Lower leg skin (tissue), 4 donors: Measurements from ENCODE around the gene ZSCAN21. TPM values are rescaled to one million over a fixed set of nuclear protein-coding genes. Genes with fewer than 3 reads are reported as not detected.

ENCODE experiments used
- DNase-seq, 2 donors: peaks; one replicate each; pipeline ENCODE4 v3.0.0-alpha.2; 2019; ENCODE audit warnings: low spot score in 2 of 2
- H3K4me3 ChIP-seq: fragments of 200-600 bp; sonication (generic); 2 replicates; pipeline ENCODE4 v1.5.1; 2017; ENCODE audit warnings: mild to moderate bottlenecking, low read depth; ENCODE audit not compliant: poor library complexity, severe bottlenecking
- POLR2A ChIP-seq, 2 donors: fragments of 450-650 bp; IDR thresholded peaks; one replicate each; pipeline ENCODE4 v1.6.1; 2016 to 2017; ENCODE audit warnings: antibody characterized with exemption in 2 of 2, mild to moderate bottlenecking in 1 of 2, moderate library complexity in 1 of 2
- WGBS, 2 donors: methylation state at CpG; one replicate each; pipeline ENCODE4 v1.1.5; 2018; 5-methylcytosine and 5-hydroxymethylcytosine counted together
- intact Hi-C: fragments of 100-400 bp; cut with DNase I; formaldehyde crosslinking; loops from one replicate; pipeline ENCODE4 v1.15.0; 2023; ENCODE audit warnings: low total_unique reads
- total RNA-seq, 4 donors: library from RNA; depleted of rRNA; stranded (reverse); fragments of >200 nt; gene quantifications; one replicate each; pipeline ENCODE4 v1.1.0, GENCODE V29; 2016
- TF ChIP-seq, protein P1 (sequence below), 3 donors: fragments of 450-650 bp; IDR thresholded peaks; one replicate each; pipeline ENCODE4 v1.5.1; 2016; ENCODE audit warnings: antibody characterized with exemption in 3 of 3, mild to moderate bottlenecking in 3 of 3, moderate library complexity in 2 of 3

The ZSCAN21 gene
- total RNA-seq, 4 donors from 2014 or later, result 13.2 to 25.5 (median 21.4) TPM

DNA sequence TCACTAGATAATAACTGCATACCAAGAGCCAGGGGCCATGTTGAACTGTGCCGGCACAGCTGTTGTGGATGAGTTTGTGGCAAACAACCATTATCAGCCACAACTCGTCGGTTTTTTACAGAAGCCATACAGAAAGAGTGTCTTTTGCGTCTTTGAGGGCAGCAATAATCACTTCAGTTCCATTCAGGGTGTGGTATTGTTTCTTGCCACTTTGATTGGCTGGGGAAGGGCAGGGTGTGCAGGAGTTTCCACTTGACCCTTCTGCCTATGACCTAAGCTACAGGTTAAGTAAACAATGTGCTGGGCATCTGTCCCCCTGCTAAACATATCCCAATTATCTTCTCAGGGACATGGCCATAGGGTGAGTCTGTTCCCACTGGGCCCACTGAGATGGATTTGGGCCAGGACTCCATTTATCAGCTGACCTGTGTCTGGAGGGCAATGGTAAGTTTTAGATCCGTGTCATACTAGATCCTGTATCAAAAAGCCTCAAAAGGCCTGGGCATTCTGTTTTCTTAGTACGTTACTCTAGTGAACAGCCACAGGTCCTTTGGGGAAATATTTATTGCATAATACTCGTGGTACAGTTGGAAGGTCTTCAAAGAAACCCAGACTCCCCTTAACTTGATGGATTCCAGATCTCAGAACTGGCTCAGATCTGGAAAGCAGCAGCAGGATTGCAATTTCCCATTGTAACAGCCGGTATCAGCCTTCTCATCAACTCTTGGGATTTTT, 16.0 kb downstream of the ZSCAN21 start:
- intact Hi-C loops, result no loop called here
- TF ChIP-seq, protein P1, sequence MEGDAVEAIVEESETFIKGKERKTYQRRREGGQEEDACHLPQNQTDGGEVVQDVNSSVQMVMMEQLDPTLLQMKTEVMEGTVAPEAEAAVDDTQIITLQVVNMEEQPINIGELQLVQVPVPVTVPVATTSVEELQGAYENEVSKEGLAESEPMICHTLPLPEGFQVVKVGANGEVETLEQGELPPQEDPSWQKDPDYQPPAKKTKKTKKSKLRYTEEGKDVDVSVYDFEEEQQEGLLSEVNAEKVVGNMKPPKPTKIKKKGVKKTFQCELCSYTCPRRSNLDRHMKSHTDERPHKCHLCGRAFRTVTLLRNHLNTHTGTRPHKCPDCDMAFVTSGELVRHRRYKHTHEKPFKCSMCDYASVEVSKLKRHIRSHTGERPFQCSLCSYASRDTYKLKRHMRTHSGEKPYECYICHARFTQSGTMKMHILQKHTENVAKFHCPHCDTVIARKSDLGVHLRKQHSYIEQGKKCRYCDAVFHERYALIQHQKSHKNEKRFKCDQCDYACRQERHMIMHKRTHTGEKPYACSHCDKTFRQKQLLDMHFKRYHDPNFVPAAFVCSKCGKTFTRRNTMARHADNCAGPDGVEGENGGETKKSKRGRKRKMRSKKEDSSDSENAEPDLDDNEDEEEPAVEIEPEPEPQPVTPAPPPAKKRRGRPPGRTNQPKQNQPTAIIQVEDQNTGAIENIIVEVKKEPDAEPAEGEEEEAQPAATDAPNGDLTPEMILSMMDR (IDR thresholded peaks at IDR 0.05), result no peak
- TF ChIP-seq POLR2A (IDR thresholded peaks at IDR 0.05), result no peak
- H3K4me3 ChIP-seq, result no peak overlapping the region
- WGBS, 2 donors, result 41 to 50% methylated on average over 8 of the region's 8 CpGs
- DNase-seq, result no peak

DNA sequence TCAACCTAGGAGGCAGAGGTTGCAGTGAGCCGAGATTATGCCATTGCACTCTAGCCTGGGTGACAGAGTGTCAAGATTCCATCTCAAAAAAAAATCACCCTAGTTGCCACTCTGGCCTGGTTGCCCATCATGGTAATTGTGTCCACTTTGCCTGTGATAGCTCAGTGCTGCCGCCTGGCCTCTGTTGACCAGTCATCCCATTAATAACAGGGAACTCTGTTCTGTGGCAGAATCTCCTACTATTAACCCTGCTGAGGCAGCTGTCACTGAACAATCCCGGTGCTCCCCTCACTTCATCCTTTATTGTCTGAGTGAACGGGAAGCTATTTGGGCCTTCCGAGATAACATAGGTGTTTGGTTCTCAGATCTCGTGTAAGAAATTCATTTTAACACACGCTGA, 17.4 kb downstream of the ZSCAN21 start:
- 90 to 96% methylated on average over 7 of the region's 7 CpGs for WGBS, 2 donors
- intact Hi-C loops, result no loop called here
- no peak for TF ChIP-seq POLR2A (IDR thresholded peaks at IDR 0.05)
- TF ChIP-seq, protein P1 (IDR thresholded peaks at IDR 0.05), result no peak
- DNase-seq, result no peak
- H3K4me3 ChIP-seq, result no peak overlapping the region

DNA sequence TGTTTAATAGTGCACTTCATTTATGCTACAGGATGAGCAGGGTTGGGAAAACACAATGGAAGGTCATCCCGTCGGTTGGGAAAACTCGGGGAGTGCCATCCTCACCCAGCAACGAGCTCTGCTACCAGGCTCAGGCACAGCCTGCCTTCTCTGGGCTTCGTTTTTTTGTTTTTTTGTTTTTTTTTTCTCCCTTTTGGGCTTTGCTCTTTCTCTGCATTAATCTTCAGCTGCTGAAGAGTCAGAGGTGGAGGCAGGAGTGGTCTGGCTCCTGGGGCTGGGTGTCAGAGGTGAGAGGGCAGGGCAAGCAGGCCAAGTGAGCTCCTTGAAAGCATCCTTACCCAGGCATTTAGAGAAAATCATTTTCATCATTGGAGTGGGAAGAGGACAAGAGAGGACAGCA, 20.4 kb downstream of the ZSCAN21 start:
- intact Hi-C loops, result no loop called here
- 97% methylated on average over 5 of the region's 5 CpGs for WGBS, 2 donors
- TF ChIP-seq, protein P1 (IDR thresholded peaks at IDR 0.05), result no peak
- TF ChIP-seq POLR2A (IDR thresholded peaks at IDR 0.05), result no peak
- no peak for DNase-seq
- no peak overlapping the region for H3K4me3 ChIP-seq

DNA sequence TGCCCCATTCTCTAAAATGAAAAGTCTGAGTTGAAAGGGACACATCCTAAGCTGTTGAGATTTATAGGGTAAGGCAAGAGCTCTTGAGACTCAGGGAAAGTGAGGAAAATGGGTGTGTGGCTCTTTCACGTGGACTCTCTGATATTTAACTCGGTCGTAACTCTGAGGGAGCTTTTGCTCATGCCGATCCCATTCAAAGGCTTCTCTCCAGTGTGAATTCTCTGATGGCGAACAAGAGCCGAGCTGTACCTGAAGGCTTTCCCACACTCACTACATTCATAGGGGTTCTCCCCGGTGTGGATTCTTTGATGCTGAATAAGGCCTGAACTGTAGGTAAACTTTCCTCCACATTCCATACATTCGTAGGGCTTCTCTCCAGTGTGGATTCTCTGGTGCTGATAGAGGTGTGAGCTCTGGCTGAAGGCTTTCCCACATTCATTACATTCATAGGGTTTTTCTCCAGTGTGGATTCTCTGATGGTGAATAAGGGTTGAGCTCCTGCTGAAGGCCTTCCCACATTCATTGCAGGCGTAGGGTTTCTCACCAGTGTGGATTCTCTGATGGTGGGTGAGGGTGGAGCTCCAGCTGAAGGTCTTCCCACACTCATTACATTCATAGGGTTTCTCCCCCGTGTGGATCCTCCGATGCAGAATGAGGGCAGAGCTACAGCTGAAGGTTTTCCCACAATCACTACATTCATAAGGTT, 21.6 kb downstream of the ZSCAN21 start:
- no peak for DNase-seq
- intact Hi-C loops, result no loop called here
- H3K4me3 ChIP-seq, result no peak overlapping the region
- TF ChIP-seq POLR2A (IDR thresholded peaks at IDR 0.05), result no peak
- TF ChIP-seq, protein P1 (IDR thresholded peaks at IDR 0.05), result no peak
- WGBS, 2 donors, result 97 to 99% methylated on average over 11 of the region's 11 CpGs

DNA sequence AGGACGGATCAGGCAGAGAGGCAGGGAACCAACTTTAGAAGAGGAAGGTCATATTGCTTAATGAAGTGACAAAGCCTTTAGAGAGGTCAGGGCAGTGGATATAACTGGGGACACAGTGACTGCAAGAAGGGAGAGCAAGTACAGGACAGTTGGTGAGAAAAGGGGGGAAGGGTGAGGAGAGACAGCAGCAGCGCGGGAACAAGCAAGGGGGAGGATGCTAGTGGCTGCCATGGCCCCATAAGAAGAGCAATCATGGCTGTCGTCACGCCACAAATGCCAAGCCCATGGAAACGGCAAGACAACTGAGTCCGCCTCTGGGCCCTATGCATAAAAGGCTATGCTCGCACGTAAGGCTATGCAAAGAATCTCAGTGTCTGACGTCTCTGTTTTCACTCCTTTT, 22.9 kb downstream of the ZSCAN21 start:
- TF ChIP-seq, protein P1 (IDR thresholded peaks at IDR 0.05), result no peak
- no peak for TF ChIP-seq POLR2A (IDR thresholded peaks at IDR 0.05)
- DNase-seq, result no peak
- H3K4me3 ChIP-seq, result no peak overlapping the region
- intact Hi-C loops, result no loop called here
- 96 to 98% methylated on average over 10 of the region's 10 CpGs for WGBS, 2 donors
